SK-N-SH (cell line): ENCODE measurements around the gene KDM4C. TPM values are rescaled to one million over a fixed set of nuclear protein-coding genes. Genes with fewer than 3 reads are reported as not detected.

Experiments used
- CTCF ChIA-PET: fragments of 300-600, 350-600 bp; formaldehyde crosslinking; extraction: SDS; loops from one replicate; lab custom pipeline; 2021; lab: Yijun Ruan, JAX
- POLR2A ChIA-PET: fragments of 350-600 bp; sonication (Branson Sonifier 250); formaldehyde crosslinking; extraction: SDS; loops from one replicate; lab custom pipeline; 2020; ENCODE audit warnings: antibody characterized with exemption, inconsistent platforms; lab: Yijun Ruan, JAX
- DNase-seq: peaks from one replicate; pipeline ENCODE4 v3.0.0; 2012
- H2AFZ ChIP-seq: fragments of 200-600 bp; sonication (generic); 2 replicates; pipeline ENCODE4 v1.8.1; 2016; ENCODE audit warnings: antibody characterized with exemption, mild to moderate bottlenecking, low read depth
- H3F3A ChIP-seq: fragments of 200-600 bp; sonication (generic); replicated peaks from 2 replicates; pipeline ENCODE3; 2016; ENCODE audit warnings: antibody characterized with exemption, mild to moderate bottlenecking; ENCODE audit not compliant: insufficient read depth
- H3K27ac ChIP-seq, 2 experiments: fragments of 200-500 bp in 1 of 2; fragments of 200-600 bp in 1 of 2; sonication (Bioruptor generic) in 1 of 2; sonication (generic), shearing (Covaris generic) in 1 of 2; 2 replicates each; pipeline versions ENCODE4 v1.5.1 to v1.6.1; 2014 to 2016; ENCODE audit warnings: low read depth in 2 of 2, inconsistent platforms in 1 of 2, low read length in 1 of 2, mild to moderate bottlenecking in 1 of 2, mixed read lengths in 1 of 2
- H3K27me3 ChIP-seq: fragments of 200-600 bp; sonication (generic), shearing (Covaris generic); 2 replicates; pipeline ENCODE4 v1.6.1; 2016; ENCODE audit warnings: mixed run types; ENCODE audit not compliant: insufficient read depth
- H3K36me3 ChIP-seq, 2 experiments: fragments of 200-500 bp in 1 of 2; fragments of 200-600 bp in 1 of 2; sonication (Bioruptor generic) in 1 of 2; sonication (generic) in 1 of 2; replicated peaks in 1 of 2; 2 replicates each; pipeline versions ENCODE3 to v1.5.1; 2014 to 2016; ENCODE audit warnings: low read length in 1 of 2, mild to moderate bottlenecking in 1 of 2; ENCODE audit not compliant: insufficient read depth in 2 of 2, control insufficient read depth in 1 of 2
- H3K4me1 ChIP-seq, 2 experiments: fragments of 200-500 bp in 1 of 2; fragments of 200-600 bp in 1 of 2; sonication (Bioruptor generic) in 1 of 2; sonication (generic), shearing (Covaris generic) in 1 of 2; 2 replicates each; pipeline versions ENCODE4 v1.5.1 to v1.6.1; 2014 to 2016; ENCODE audit warnings: low read depth in 1 of 2, low read length in 1 of 2, mixed run types in 1 of 2; ENCODE audit not compliant: insufficient read depth in 2 of 2, control insufficient read depth in 1 of 2
- H3K4me2 ChIP-seq: fragments of 200-600 bp; sonication (generic), shearing (Covaris generic); 2 replicates; pipeline ENCODE4 v1.6.1; 2017; ENCODE audit warnings: mixed run types
- H3K4me3 ChIP-seq, 2 experiments: fragments of 200-500 bp in 1 of 2; fragments of 200-600 bp in 1 of 2; sonication (Bioruptor generic) in 1 of 2; sonication (generic), shearing (Covaris generic) in 1 of 2; 2 replicates each; pipeline versions ENCODE4 v1.5.1 to v1.8.1; 2014 to 2016; ENCODE audit warnings: low read depth in 2 of 2, inconsistent platforms in 1 of 2, low read length in 1 of 2, mild to moderate bottlenecking in 1 of 2, mixed read lengths in 1 of 2, moderate library complexity in 1 of 2
- H3K79me2 ChIP-seq: fragments of 200-600 bp; sonication (generic); 2 replicates; pipeline ENCODE4 v1.8.1; 2017; ENCODE audit warnings: mild to moderate bottlenecking; ENCODE audit not compliant: insufficient read depth
- H3K9ac ChIP-seq: fragments of 200-600 bp; sonication (generic); 2 replicates; pipeline ENCODE4 v1.6.1; 2017; ENCODE audit warnings: mixed run types
- H3K9me2 ChIP-seq: fragments of 200-600 bp; sonication (generic); 2 replicates; pipeline ENCODE4 v1.6.1; 2017; ENCODE audit warnings: mixed run types
- H3K9me3 ChIP-seq: fragments of 200-600 bp; sonication (generic); 2 replicates; pipeline ENCODE4 v1.6.1; 2017; ENCODE audit warnings: mixed run types, mild to moderate bottlenecking, moderate library complexity
- H4K20me1 ChIP-seq: fragments of 200-600 bp; sonication (generic); 2 replicates; pipeline ENCODE4 v1.6.1; 2017; ENCODE audit warnings: mild to moderate bottlenecking, mixed run types; ENCODE audit not compliant: insufficient read depth
- EZH2phosphoT487 ChIP-seq: fragments of 200-600 bp; sonication (generic); IDR thresholded peaks from 2 replicates; pipeline ENCODE4 v1.6.1; 2017; ENCODE audit warnings: low read depth, mixed run types, mild to moderate bottlenecking, antibody characterized with exemption, moderate library complexity, borderline replicate concordance
- FOXJ3 ChIP-seq: sonication (generic); formaldehyde crosslinking; IDR thresholded peaks from 2 replicates; pipeline ENCODE4 v1.5.1; 2020; ENCODE audit warnings: mild to moderate bottlenecking, missing genetic modification reagents
- GABPA ChIP-seq: IDR thresholded peaks from 2 replicates; pipeline ENCODE4 v1.4.0; 2012; ENCODE audit warnings: low read depth, mild to moderate bottlenecking
- NRF1 ChIP-seq: IDR thresholded peaks from 2 replicates; pipeline ENCODE4 v1.6.1; 2012; ENCODE audit warnings: low read depth, mild to moderate bottlenecking, low read length
- PBX3 ChIP-seq: IDR thresholded peaks from 2 replicates; pipeline ENCODE4; 2012
- RCOR1 ChIP-seq: fragments of 150-350 bp; IDR thresholded peaks from 2 replicates; pipeline ENCODE4 v1.6.1; 2017; ENCODE audit warnings: antibody characterized with exemption, low read length
- RFX5 ChIP-seq: IDR thresholded peaks from 2 replicates; pipeline ENCODE4 v1.6.1; 2012; ENCODE audit warnings: mild to moderate bottlenecking, improper control_type of control experiment, low read length
- TCF12 ChIP-seq: IDR thresholded peaks from 2 replicates; pipeline ENCODE4 v1.4.0; 2012
- USF1 ChIP-seq: IDR thresholded peaks from 2 replicates; pipeline ENCODE4 v1.4.0; 2012; ENCODE audit warnings: low read depth, borderline replicate concordance
- whole genome bisulfite sequencing: methylation state at CpG from one replicate; pipeline ENCODE4 v1.1.6; 2017; ENCODE audit warnings: low lambda C conversion rate; 5-methylcytosine and 5-hydroxymethylcytosine counted together
- polyA plus RNA-seq, 3 experiments: library from polyadenylated mRNA; depleted of rRNA; stranded (reverse); fragments of >200 nt; gene quantifications; 2 replicates each; pipeline ENCODE4 v1.2.3, GENCODE V29; 2012
- TF ChIP-seq, protein P1 (sequence below): IDR thresholded peaks from 2 replicates; pipeline ENCODE4 v1.4.0; 2012; ENCODE audit warnings: low read depth, borderline replicate concordance
- TF ChIP-seq, protein P2 (sequence below): fragments of 200-600 bp; sonication (generic); IDR thresholded peaks from 2 replicates; pipeline ENCODE4 v1.6.1; 2017; ENCODE audit warnings: antibody characterized with exemption, mild to moderate bottlenecking, moderate library complexity
- TF ChIP-seq, protein P3 (sequence below): fragments of 150-350 bp; IDR thresholded peaks from 2 replicates; pipeline ENCODE4 v1.6.1; 2016; ENCODE audit warnings: mild to moderate bottlenecking, low read depth, low read length

The KDM4C gene
- polyA plus RNA-seq, 1 of the 3 experiments (the other 2 are of a cell fraction) = 9.4 TPM

DNA sequence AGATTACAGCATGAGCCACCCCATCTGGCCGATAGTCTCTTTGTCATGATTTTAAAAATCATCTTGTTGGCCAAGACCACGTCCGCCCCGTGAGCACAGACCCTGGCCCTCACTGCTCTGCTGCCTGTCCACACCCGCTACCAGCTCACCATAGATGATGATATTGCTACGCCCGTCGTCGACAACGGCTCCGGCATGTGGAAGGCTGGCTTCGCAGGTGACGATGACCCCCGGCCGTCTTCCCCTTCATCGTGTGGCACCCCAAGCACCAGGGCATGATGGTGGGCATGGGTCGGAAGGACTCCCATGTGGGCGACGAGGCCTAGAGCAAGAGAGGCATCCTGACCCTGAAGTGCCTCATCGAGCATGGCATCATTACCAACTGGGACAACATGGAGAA, 76.5 kb downstream of the KDM4C start:
- no peaks in the 10 kb centered on the region for H3K36me3 ChIP-seq
- no peaks in the 10 kb centered on the region for H3K27me3 ChIP-seq
- no peaks in the 10 kb centered on the region for H3F3A ChIP-seq
- peaks cover 0 to 8% of the 10 kb centered on the region in 2 experiments; a peak in 2 of 4 replicates for H3K4me1 ChIP-seq
- H3K4me2 ChIP-seq = no peak overlapping the region
- H2AFZ ChIP-seq = no peak overlapping the region
- H3K27ac ChIP-seq = no peak overlapping the region
- no peaks in the 10 kb centered on the region for H3K9me2 ChIP-seq
- POLR2A ChIA-PET = no interaction called here
- 95% methylated on average over 20 of the region's 20 CpGs for WGBS
- no peaks in the 10 kb centered on the region for H4K20me1 ChIP-seq
- CTCF ChIA-PET = interaction anchor here (1.2 kb wide), 1 partner anchor 11 kb away, joined by 3 read pairs; no protein-coding TSS in a partner anchor
- no peak overlapping the region for H3K9ac ChIP-seq
- H3K4me3 ChIP-seq = no peak overlapping the region
- no peak for DNase-seq
- TF ChIP-seq EZH2phosphoT487 = no peak
- no peak for TF ChIP-seq NRF1
- TF ChIP-seq PBX3 = no peak
- no peaks in the 10 kb centered on the region for H3K9me3 ChIP-seq
- no peaks in the 10 kb centered on the region for H3K79me2 ChIP-seq

- Histone ChIP-seq H3K27ac (no peak overlapping the region), H4K20me1 (no peaks in the 10 kb centered on the region), H3K27me3 (no peaks in the 10 kb centered on the region), H3K4me1 (peaks cover 0 to 2% of the 10 kb centered on the region in 2 experiments; a peak in 1 of 4 replicates), H3K9me3 (no peaks in the 10 kb centered on the region), H3K9me2 (no peaks in the 10 kb centered on the region), H3K4me3 (no peak overlapping the region), H2AFZ (no peak overlapping the region), H3K79me2 (no peaks in the 10 kb centered on the region), H3K9ac (no peak overlapping the region), H3K36me3 (no peaks in the 10 kb centered on the region), H3F3A (no peaks in the 10 kb centered on the region), H3K4me2 (no peak overlapping the region)
- ChIA-PET POLR2A (no interaction called here), CTCF (interaction anchor here (2.4 kb wide), 1 partner anchor 11 kb away, joined by 15 read pairs; no protein-coding TSS in a partner anchor)
- peak; percentile 18 for DNase-seq
- 78% methylated on average over 6 of the region's 6 CpGs for WGBS
- TF ChIP-seq USF1 (no peak), RCOR1 (no peak), TCF12 (no peak), GABPA (no peak), EZH2phosphoT487 (no peak), FOXJ3 (no peak), RFX5 (no peak)
- TF ChIP-seq, protein P1, sequence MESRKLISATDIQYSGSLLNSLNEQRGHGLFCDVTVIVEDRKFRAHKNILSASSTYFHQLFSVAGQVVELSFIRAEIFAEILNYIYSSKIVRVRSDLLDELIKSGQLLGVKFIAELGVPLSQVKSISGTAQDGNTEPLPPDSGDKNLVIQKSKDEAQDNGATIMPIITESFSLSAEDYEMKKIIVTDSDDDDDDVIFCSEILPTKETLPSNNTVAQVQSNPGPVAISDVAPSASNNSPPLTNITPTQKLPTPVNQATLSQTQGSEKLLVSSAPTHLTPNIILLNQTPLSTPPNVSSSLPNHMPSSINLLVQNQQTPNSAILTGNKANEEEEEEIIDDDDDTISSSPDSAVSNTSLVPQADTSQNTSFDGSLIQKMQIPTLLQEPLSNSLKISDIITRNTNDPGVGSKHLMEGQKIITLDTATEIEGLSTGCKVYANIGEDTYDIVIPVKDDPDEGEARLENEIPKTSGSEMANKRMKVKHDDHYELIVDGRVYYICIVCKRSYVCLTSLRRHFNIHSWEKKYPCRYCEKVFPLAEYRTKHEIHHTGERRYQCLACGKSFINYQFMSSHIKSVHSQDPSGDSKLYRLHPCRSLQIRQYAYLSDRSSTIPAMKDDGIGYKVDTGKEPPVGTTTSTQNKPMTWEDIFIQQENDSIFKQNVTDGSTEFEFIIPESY = no peak
- TF ChIP-seq, protein P2, sequence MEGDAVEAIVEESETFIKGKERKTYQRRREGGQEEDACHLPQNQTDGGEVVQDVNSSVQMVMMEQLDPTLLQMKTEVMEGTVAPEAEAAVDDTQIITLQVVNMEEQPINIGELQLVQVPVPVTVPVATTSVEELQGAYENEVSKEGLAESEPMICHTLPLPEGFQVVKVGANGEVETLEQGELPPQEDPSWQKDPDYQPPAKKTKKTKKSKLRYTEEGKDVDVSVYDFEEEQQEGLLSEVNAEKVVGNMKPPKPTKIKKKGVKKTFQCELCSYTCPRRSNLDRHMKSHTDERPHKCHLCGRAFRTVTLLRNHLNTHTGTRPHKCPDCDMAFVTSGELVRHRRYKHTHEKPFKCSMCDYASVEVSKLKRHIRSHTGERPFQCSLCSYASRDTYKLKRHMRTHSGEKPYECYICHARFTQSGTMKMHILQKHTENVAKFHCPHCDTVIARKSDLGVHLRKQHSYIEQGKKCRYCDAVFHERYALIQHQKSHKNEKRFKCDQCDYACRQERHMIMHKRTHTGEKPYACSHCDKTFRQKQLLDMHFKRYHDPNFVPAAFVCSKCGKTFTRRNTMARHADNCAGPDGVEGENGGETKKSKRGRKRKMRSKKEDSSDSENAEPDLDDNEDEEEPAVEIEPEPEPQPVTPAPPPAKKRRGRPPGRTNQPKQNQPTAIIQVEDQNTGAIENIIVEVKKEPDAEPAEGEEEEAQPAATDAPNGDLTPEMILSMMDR = no peak
- TF ChIP-seq, protein P3, sequence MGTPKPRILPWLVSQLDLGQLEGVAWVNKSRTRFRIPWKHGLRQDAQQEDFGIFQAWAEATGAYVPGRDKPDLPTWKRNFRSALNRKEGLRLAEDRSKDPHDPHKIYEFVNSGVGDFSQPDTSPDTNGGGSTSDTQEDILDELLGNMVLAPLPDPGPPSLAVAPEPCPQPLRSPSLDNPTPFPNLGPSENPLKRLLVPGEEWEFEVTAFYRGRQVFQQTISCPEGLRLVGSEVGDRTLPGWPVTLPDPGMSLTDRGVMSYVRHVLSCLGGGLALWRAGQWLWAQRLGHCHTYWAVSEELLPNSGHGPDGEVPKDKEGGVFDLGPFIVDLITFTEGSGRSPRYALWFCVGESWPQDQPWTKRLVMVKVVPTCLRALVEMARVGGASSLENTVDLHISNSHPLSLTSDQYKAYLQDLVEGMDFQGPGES = no peak
Measured at GRCh38 chr9:6838158-6838557, 80.4 kb downstream of the KDM4C start.
